Stimulated activated CD4-positive, alpha-beta T cell treated with anti-CD3 and anti-CD28 coated beads, TNF-alpha, amount 100 ng/mL, for 48 hours (primary cell): ENCODE measurements around the gene DFFB.

ENCODE experiments used
- DNase-seq, 3 donors: peaks; one replicate each; pipeline ENCODE4 v3.0.0-alpha.2; 2020; ENCODE audit warnings: low read depth in 3 of 3

Gene DFFB

DNA sequence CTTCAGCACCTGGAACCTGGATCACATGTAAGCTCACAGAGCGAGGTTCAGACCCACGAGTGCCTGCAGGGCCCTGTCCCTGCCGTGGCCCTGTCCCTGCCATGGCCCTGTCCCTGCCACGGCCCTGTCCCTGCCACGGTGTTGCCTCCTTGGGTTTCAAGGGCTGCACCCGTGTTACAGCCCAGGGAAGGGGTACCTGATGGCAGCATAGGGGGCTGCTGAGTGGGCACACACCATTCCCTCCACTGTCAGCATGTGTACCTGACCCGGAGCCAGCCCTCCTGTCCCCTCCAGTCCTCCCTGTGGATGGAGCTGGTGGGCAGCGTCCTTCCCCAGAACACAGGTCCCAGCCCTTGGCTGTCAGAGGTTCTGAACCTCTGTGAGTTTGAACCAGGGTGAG is 15.3 kb downstream of the DFFB start:
- DNase-seq = no peak

DNA sequence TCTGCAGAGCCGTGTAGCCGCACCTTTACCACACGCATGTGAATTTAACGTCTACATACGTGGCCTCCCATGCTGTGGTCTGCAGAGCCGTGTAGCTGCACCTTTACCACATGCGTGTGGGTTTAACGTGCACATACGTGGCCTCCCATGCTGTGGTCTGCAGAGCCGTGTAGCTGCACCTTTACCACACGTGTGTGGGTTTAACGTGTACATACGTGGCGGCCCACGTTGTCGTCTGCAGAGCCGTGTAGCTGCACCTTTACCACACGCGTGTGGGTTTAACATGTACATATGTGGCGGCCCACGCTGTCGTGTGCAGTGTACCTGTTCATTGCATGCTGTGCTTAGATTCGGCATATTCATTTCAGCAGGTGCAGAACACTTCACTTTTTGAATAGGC is 17.5 kb downstream of the DFFB start:
- DNase-seq = no peak

DNA sequence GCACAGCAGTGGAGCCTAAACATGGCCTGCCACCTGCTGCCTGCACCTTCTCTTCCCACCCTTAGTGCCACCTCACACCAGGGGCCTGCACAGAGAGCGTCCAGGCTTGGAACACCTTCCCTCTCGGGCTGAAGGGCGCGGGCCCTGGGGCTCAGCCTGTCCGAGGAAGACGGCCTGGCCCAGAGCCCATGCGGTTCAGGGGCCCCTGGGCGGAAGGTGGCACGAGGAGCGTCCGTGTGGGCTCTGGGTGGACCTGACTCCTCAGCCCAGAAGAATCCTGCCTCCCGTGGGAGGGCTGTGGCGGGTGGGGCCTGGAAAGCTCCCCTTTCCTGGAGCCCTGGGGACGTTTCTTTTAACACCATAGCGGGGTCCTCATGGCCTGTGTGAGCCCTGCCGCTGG is 19.4 kb downstream of the DFFB start:
- no peak for DNase-seq

DNA sequence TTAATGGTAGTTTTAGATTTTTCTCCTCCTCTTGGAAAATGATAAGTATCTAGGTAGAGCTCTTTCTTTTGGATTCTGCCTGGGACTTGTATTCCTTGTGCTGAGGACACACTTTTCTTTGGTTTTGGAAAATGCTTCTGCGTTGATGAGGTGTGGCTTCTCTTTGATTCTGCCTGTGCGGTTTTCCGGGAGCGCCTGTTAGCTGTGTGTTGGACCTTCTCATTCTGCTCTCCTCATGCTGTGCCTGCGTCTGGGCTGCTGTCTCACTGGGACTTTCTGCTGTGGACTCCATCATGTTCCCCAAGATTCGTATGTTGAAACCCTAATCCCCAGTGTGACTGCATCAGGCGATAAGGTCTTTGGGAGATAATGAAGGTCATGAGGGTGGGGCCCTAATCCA is 21.8 kb downstream of the DFFB start:
- DNase-seq = no peak

DNA sequence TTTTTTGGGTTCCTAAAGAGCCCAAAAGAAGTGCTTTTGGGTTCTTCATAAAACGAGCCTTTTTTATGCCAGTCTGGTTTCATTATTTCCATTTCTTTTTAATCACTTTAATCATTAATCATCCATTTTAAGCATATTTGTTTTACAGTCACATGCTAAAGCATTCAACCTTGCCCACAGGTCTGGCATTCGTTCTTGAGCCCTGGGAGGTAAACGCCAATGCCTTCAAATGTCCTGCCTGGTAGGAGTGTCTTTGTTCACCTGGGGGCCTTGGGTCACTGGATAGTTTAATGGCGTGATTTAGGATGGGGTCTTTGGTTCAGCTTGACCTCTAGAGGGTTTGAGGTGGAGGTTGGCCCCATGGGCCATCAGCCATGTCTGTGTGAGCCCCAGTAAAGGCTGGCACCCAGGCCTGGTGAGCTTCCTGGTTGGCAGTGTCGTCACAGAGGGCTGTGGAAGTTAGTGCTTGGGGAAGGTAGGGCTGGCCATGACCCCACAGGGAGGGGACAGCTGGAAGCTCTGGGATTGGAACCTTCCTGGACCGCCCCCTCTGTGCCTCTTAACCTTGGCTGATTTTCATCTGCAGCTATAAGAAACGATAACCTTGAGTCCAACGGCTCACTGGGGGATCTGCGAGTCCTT is 22.6 kb downstream of the DFFB start:
- no peak for DNase-seq

DNA sequence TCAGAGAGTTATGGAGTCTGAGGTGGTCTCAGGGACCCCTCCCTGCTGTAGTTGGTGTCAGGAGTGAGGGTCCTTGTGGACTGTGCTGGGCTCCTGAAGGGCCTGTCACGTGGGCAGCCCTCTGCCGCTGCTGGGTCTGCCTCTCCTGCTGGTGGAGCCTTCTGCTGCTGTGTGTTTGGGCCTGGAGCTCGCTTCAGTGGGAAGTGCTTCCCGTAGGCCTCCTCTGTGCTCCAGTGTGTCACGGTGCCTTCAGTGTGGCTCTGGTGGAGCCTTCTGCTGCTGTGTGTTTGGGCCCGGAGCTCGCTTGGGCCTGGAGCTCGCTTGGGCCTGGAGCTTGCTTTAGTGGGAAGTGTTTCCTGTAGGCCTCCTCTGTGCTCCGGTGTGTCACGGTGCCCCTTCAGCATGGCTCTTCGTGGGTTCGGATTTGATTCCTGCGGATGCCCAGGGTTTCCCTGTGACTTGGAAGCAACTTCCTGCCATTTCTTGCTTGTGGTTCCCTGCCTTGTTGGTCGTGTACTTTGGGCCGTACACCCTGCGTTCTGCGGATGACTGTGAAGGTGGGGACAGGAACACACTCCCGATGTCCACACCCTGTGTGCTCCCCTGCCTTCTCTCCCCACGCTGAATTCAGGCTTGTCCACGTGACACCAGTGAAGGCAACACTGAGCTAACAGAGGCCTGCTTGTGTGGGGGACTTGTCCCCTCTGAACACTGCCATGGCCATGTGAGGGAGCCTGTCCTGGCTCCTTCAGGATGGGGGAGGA is 23.3 kb downstream of the DFFB start:
- no peak for DNase-seq

DNA sequence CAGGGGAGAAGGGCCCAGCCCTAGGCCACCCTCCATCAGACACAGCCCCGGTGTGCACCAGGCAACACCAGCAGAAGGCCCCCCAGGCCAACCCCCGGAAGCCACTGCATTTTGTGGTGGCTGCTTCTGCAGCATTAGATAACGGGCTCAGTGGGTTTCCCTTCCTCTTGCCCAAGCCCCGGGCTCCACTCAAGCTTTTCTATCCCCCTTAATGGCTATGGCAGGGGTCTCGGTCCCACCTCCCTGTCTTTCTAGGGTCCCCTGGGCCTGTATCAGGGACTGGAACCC is 23.9 kb downstream of the DFFB start:
- DNase-seq = no peak

DNA sequence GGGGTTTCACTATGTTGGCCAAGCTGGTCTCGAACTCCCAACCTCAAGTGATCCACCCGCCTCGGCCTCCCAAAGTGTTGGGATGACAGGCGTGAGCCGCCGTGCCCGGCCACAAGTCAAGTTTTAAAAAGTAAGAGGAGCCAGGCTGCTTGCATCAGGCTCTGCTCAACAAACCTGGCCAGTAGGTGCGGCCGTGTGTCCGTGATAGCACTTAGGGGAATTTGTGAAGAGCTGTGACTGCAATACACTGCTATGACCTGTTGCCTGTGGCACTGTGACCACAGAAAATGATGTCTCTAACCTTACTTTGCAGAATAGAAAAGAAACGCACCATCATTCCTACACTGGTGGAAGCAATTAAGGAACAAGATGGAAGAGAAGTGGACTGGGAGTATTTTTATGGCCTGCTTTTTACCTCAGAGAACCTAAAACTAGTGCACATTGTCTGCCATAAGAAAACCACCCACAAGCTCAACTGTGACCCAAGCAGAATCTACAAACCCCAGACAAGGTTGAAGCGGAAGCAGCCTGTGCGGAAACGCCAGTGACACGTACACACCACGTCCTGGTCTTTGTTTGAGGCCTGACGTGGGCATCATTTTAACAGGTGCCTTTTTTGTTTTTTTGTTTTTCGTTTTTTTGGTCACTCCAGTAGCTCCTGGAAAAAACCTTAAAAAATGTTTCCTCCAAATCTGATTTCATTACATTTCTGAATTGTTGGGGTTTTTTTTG is 26.1 kb downstream of the DFFB start:
- no peak for DNase-seq

DNA sequence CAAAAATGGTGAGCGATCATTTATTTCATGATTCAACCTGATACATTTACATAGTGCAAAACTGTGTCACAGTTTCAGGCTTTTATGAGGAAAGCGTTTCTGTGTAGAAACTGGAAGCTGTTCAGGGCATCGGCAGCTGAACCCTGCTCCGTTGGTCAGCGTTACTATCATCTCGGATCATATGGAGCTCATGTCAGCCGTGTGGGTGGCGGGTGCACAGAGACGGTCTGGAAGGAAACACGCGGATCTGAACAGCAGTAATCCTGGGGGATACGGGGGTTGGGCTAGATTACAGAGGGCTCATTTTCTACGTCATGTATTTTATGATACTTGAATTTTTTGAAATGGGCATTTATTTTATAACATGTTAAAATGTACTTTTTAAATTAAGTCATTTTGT is 27.7 kb downstream of the DFFB start:
- DNase-seq = no peak

DNA sequence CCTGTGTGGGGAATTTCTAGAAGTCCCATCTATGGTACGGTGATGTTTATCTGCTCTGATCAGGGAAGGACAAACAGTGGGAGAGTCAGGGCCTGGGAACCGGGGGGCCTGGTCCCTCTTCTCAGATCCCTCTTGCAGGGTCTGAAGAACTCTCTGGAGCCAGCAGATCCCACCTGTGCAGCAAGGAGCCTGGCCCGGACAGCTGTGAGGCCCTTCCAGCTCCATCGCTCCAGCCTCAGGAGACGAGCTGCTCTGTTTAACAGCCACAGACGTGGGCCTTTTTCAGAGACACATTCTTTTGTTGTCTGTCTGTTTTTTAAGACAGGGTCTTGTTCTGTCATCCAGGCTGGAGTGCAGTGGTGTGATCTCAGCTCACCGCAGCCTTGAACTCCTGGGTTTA is 28.3 kb downstream of the DFFB start:
- DNase-seq = no peak

DNA sequence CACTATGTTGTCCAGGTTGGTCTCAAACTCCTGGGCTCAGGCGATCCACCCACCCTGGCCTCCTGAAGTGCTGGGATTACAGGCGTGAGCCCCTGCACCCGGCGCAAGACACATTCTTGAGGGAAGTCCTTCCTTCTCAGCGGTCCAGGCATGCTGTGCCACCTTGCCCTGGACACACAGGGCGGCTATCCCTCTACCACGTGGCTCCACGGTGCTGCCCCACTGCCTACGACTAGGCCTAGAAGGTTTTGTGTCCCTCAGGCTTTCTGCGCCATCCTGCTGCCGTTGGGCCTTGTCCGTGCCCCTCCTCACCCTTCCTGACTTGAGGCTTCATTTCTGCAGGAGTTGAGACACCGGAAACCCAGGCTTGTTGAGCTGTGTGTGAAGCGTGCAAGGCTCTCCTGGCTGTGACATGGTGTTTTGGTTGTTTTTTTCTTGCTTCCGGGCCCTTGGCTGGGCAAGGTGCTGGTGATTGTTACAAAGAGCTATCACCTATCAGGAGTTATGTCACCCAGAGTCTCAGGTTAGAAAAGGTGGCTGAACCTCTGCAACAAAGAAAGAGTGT is 28.9 kb downstream of the DFFB start:
- DNase-seq = no peak

DNA sequence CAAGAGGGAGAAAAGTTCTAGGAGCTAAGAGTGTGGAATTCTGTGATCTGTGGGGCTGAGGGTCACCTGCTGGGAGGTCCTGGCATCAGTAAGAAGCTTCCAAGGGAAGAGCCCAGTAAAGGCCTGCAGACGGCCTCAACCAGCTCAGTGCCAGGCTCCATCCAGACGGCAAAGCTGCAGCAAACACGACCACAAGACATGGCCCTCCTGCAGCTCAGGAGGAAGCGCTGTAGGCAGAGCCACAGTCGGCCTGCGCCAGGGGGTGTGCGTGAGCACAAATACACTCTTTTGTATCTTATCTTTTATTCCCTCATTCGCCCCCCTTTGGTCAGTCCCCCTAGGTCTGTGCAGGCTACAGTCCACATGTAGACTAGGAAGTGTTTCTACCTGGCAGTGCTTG is 29.4 kb downstream of the DFFB start:
- no peak for DNase-seq

DNA sequence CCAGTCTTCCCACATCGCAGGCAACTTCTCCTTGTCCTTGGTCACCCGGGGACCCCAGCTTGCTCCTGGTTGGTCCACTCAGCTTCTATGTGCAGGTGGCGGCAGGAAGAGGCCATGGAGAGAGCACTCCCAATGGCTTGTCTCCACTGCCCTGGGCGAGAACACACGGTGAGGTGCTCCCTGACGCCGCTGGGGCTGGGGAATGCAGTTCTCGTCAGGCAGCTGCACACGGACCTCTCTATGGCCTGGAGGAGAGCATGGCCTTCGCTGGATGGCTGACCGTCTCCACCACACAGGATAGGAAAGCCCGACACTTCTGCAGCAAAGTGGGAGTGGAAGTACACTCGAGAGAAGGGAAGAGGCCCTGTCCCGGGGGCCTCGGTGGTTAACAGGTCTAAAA is 31.0 kb downstream of the DFFB start:
- DNase-seq = no peak

DNA sequence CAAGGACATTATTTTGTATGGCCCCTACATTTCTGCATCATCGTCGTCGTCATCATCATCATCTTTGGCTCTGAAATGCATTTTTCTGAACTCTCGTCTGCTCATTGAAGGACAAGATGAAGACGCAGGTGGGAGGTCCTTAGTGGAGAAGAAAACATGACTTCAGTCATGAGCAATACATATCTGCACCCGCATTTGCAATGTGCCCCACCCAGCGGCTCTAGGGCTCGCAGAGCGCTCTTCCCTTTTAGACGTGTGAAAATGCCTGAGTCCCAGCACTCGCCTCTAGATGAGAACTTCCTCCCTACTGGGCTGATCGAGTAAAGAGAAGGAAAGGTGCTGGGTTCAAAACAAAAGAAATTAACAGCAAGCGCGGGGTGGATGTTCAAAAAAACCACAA is 32.7 kb downstream of the DFFB start:
- no peak for DNase-seq

DNA sequence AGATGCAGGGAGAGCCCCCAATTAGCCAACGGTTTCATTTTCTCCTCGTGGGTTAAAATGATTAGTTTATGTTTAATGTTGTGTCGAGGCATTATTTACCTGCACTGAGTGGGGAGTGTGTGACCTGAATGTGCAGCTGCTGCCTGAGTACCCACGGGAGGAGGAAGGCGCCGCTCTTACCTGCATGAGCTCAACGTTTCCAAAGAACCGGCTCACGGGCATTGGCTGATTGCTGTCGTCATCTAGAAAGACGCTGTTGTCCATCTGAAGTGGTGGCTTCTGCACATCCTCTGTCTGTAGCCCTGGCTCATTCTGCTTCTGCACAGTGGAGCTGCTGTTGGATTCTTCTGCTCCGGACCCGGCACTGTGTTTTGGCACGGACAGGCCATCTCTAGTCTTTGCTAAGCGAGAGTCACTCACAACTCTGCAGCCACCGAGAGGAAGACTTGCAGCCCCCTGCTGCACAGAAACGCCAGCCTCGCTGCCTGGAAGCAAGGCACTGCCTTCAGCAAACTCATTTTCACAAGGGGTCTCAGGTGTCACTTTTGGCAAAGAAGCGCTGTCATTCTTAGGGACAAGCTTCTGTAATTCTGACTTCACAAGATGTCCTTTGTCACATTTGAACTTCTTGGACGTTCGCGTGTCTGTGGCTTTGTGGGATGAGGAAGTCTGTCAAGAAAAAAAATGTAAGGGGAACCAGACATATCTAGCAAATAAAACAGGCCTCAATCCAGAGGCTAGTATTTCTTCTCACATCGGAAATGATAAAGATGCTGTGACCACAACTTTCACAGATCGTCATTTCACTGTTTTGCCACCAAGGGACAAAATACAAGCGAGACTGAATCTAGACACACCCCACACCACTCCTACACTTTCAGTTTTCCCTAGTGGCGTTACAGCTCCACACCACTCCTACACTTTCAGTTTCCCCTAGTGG is 33.4 kb downstream of the DFFB start:
- no peak for DNase-seq

DNA sequence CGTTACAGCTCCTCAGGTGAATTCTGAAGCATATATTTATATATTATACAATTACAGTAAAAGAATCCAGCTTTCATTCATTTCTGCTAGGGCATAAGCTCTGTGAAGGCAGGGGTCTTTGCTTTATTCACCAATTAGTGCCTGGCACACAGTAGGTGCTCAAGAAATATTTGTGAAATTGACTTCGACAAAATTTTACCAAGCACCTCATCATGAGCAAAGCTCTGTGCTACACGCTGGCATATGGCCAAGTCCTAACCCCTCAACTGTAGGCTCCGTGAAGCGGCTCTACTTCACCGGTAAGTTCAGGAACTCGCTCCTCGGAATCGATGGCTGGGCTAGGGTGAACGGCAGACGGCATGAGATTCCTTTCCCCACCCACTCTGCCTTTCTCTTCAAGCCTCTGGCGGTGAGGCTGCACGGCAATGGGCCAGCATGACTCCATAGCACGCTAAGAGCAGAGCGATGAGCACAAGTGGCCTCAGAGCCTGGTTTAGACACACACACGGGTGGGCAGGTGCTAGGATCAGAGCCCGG is 34.1 kb downstream of the DFFB start:
- DNase-seq = no peak

DNA sequence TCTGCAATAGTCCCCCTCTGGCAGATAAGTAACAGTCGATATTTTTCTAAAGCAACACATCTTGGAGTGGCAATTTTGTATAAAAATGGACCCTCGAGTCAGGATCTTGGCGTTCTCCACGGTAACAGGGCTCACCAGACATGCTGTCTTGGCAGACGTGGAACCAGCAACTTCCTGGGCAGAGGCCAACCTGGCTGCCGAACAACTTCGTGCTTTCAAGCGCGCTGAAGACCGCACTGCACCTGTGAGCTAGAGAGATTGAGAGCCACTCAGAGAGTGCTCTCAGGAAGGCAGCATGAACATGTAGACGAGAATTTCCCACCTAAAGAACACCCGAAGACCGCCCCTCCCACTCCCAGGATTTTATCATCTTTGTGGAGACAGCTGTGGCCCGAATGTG is 35.5 kb downstream of the DFFB start:
- no peak for DNase-seq

DNA sequence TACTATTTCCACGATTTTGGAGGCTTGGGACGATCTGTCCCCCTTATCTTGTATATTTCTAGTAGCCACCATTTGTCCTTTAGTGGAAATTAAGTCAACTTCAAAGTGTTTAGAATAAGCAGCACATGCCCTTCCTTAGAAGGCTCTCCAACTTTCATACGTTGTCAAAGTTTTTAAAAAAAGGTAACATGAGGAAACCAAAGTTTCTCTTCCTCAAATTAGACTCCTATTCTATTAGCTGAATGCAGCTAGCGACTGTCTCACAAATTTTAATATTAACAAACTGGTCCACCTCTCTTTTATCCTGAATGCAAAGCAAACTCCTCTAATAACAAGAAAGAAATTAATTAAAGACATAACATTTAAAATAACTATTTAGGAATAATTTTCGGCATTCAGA is 35.9 kb downstream of the DFFB start:
- DNase-seq = no peak

DNA sequence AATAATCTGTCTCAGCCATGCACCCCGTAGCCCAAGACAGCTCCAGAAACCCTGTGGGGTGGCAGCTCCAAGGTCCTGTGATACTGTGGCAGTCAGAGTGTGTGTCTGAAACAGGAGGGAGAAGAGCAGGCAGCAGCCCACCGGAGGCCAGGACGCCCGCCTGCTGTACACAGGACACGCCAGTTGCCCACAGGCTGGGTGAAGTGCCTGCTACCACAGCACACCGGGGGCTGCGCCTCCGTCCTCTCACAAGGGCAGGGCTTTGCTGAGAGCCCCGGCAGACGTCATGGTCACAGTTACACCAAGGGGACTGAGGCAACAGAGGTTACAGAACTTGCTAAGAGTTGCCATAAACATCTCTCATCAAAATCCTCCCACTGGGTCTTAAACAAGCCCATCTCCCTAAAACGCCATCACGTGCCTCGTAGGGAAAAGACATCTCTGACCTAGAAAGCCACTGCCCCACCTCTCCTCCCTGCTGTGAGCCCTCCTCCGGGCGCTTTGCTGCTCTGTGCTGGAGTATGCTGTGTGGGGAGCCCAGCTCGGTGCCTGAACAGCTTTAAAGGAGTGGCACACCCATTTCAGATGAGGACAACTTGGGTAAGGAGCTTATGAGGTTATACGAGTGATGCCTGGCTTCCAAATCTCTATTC is 37.5 kb downstream of the DFFB start:
- no peak for DNase-seq

DNA sequence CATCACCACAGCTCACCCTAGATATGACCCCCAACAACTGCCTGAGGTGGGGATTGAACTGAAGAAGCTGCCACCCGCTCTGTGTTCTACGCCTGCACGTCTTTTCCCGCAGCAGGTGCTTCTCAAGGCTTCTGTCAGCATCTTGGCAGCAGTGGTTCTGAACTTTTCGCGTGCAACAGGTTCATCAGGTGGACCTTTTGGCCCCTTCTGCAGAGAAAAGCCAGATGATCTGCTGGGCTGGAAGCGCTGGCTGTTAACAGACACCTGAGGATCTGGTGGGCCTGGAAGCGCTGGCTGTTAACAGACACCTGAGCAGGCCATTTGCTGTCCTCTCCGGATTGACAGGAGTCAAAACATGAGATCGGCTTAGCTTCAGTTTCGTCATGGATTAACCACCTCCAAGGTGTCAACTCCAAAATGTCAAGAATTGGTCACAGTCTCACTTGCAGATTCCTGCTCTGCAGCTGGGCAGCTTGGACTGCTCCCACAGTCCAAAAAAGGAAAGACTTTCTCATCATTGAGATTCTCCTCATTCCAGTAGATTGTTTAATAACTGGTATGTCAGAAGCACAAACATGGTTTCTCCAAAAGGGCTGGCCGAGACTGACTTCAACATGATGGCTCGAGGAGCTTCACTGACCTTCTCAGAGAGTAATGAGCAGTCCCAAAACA is 38.1 kb downstream of the DFFB start:
- no peak for DNase-seq

DNA sequence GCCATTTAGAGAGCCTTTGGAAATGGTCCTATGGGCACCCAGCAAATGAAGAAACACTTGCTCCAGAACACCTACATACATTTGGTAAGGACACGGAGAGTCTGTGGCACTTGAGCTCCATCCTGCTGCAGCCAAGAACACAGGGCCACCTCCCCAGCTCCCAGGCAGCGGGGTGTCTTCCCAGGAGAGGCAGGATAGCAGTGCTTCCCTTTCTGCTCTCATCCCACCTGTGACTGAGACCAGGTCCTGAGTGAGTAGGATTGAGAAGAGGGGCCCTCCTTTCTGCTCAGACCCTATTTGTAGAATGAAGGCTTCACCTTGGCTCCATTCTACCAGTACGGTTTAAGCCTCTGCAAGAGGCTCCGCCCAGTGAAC is 38.7 kb downstream of the DFFB start:
- DNase-seq = no peak
